ENCODE results near the gene ZYG11B. TPM values are rescaled to one million over a fixed set of nuclear protein-coding genes. Genes with fewer than 3 reads are reported as not detected.
"Not testable (repeated sequence)": the region's sequence is repeated elsewhere in the genome, so short reads cannot be mapped to it uniquely, and the experiment has no call there.

Gene ZYG11B
- total RNA-seq, 1 experiment from 2014 or later: 37.7 TPM

GRCh38 chr1:52857443-52857842 is 131.2 kb downstream of the ZYG11B start:
- no peak for DNase-seq (ENCODE audit: low read depth in 1 of 2, low spot score in 2 of 2)
- H3K4me1 ChIP-seq (replicated peaks): no peaks in the 10 kb centered on the region
- H3K4me3 ChIP-seq: no peak overlapping the region
- H3K27me3 ChIP-seq (replicated peaks): no peaks in the 10 kb centered on the region
- no peaks in the 10 kb centered on the region for H3K36me3 ChIP-seq
- H3K27ac ChIP-seq: no peak overlapping the region
- no peaks in the 10 kb centered on the region for H3K9me3 ChIP-seq (replicated peaks)

GRCh38 chr1:52862666-52863458 is 136.6 kb downstream of the ZYG11B start:
- H3K27ac ChIP-seq: no peak overlapping the region
- no peaks in the 10 kb centered on the region for H3K27me3 ChIP-seq (replicated peaks)
- H3K9me3 ChIP-seq (replicated peaks): no peaks in the 10 kb centered on the region
- H3K4me3 ChIP-seq: no peak overlapping the region
- no peak for DNase-seq (ENCODE audit: low read depth in 1 of 2, low spot score in 2 of 2)
- H3K4me1 ChIP-seq (replicated peaks): no peaks in the 10 kb centered on the region
- H3K36me3 ChIP-seq: no peaks in the 10 kb centered on the region

GRCh38 chr1:52867087-52867863 is 141.0 kb downstream of the ZYG11B start:
- H3K27me3 ChIP-seq (replicated peaks): no peaks in the 10 kb centered on the region
- no peaks in the 10 kb centered on the region for H3K4me1 ChIP-seq (replicated peaks)
- no peaks in the 10 kb centered on the region for H3K36me3 ChIP-seq
- no peak overlapping the region for H3K27ac ChIP-seq
- no peaks in the 10 kb centered on the region for H3K9me3 ChIP-seq (replicated peaks)
- no peak overlapping the region for H3K4me3 ChIP-seq
- no peak for DNase-seq (ENCODE audit: low read depth in 1 of 2, low spot score in 2 of 2)

- H3K4me3 ChIP-seq; DNase-seq (ENCODE audit: low read depth in 1 of 2, low spot score in 2 of 2): not testable (repeated sequence)
These were observed 143.5 kb downstream of the ZYG11B start for GRCh38 chr1:52869727-52870126.

GRCh38 chr1:52876843-52877242 is 150.6 kb downstream of the ZYG11B start:
- H3K27me3 ChIP-seq (replicated peaks): no peaks in the 10 kb centered on the region
- DNase-seq (ENCODE audit: low read depth in 1 of 2, low spot score in 2 of 2): no peak
- no peaks in the 10 kb centered on the region for H3K4me1 ChIP-seq (replicated peaks)
- no peak overlapping the region for H3K4me3 ChIP-seq
- H3K27ac ChIP-seq: no peak overlapping the region
- no peaks in the 10 kb centered on the region for H3K9me3 ChIP-seq (replicated peaks)
- no peaks in the 10 kb centered on the region for H3K36me3 ChIP-seq

More at GRCh38 chr1:52869727-52870126, 143.5 kb downstream of the ZYG11B start:
- not testable (repeated sequence) for H3K27me3 ChIP-seq (replicated peaks); H3K4me1 ChIP-seq (replicated peaks); H3K27ac ChIP-seq; H3K36me3 ChIP-seq; H3K9me3 ChIP-seq (replicated peaks)

Other genes with a start within 250 kb of the ZYG11B start
- gene TUT4, start 173.4 kb upstream of the ZYG11B start, total RNA-seq (2014; rRNA removed; shearing (Covaris generic)): 25.3 and 28.2 TPM in 2 replicates
- 22.6 and 57.5 TPM in 2 replicates for gene GPX7, start 124.1 kb upstream of the ZYG11B start, total RNA-seq (2014; rRNA removed; shearing (Covaris generic))
- not detected in 2 replicates for gene SHISAL2A, start 93.3 kb upstream of the ZYG11B start, total RNA-seq (2014; rRNA removed; shearing (Covaris generic))
- 9.4 and 12.3 TPM in 2 replicates for gene COA7, start 28.1 kb upstream of the ZYG11B start, total RNA-seq (2014; rRNA removed; shearing (Covaris generic))
- gene ZYG11A, start 116.3 kb downstream of the ZYG11B start, total RNA-seq (2014; rRNA removed; shearing (Covaris generic)): 1.2 and 2.1 TPM in 2 replicates
- gene ECHDC2, start 195.3 kb downstream of the ZYG11B start, total RNA-seq (2014; rRNA removed; shearing (Covaris generic)): 4.8 and 5.4 TPM in 2 replicates
- 224 and 288 TPM in 2 replicates for gene SCP2, start 200.8 kb downstream of the ZYG11B start, total RNA-seq (2014; rRNA removed; shearing (Covaris generic))

All from SJSA1 (cell line).